Activated CD4-positive, alpha-beta T cell treated with anti-CD3 and anti-CD28 coated beads, Interleukin-2, amount 50 U/mL, for 1 hour (primary cell): ENCODE measurements around the gene CFC1B.
"Not testable (repeated sequence)": the region's sequence is repeated elsewhere in the genome, so short reads cannot be mapped to it uniquely, and the experiment has no call there.

ENCODE experiments used
- DNase-seq: peaks from one replicate; pipeline ENCODE4 v3.0.0-alpha.2; 2020

CFC1B gene

GRCh38 chr2:130571929-130572328 is 50.9 kb downstream of the CFC1B start:
- DNase-seq = not testable (repeated sequence)

DNA sequence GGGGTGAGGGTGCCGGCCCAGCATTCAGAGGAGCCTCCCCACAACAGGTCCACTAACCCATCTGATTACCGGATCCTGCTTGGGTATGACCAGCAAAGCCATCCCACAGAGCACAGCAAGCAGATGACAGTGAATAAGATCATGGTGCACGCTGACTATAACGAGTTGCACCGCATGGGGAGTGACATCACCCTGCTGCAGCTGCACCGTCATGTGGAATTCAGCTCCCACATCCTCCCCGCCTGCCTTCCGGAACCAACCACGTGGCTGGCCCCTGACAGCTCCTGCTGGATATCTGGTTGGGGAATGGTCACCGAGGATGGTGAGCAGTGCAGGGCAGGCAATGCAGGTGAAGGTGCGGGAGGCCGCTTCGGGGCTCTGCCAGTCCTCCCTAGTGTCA is 53.2 kb downstream of the CFC1B start:
- DNase-seq = not testable (repeated sequence)

GRCh38 chr2:130576209-130576784 is 55.3 kb downstream of the CFC1B start:
- DNase-seq = not testable (repeated sequence)

DNA sequence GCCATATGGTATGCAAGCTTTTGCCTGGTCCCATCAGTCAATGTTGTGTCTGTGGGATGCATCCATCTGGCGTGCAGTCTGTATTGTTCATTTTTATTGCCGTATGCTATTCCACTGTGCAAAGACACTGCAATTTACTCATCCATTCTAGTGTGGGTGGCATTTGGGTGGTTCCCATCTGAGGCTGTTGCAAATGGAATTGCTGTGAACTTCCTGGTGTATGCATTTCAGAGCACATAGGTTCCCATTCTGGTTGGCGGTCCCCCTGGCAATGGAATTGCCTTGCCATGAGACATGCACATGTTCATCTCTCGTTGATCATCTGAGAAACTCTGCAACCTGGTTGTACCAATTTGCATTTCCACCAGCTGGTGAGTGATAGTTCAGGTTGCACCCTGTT is 56.5 kb downstream of the CFC1B start:
- not testable (repeated sequence) for DNase-seq
